AG09309 (cell line): Measurements from ENCODE around the gene SYCE3.

Experiments
- DNase-seq: peaks from one replicate; pipeline ENCODE4 v3.0.0-alpha.2; 2010; ENCODE audit warnings: low read depth
- H3K4me3 ChIP-seq: 2 replicates; pipeline ENCODE4 v1.5.1; 2011; ENCODE audit warnings: mild to moderate bottlenecking, low read depth, low read length, moderate library complexity; ENCODE audit not compliant: control insufficient read depth
- CTCF ChIP-seq: IDR thresholded peaks from 2 replicates; pipeline ENCODE4 v1.5.1; 2011; ENCODE audit warnings: mild to moderate bottlenecking, low read depth, low read length, inconsistent platforms; ENCODE audit not compliant: insufficient read depth, control insufficient read depth; ENCODE audit errors: missing control alignments

The SYCE3 gene

GRCh38 chr22:50526834-50527801, 35.6 kb downstream of the SYCE3 start:
- no peak for TF ChIP-seq CTCF
- DNase-seq: no peak

GRCh38 chr22:50526108-50526833, 36.4 kb downstream of the SYCE3 start:
- peak; percentile 41 for TF ChIP-seq CTCF
- peak overlapping the region; percentile 62 for H3K4me3 ChIP-seq

More at GRCh38 chr22:50526834-50527801, 35.6 kb downstream of the SYCE3 start:
- peak overlapping the region; percentile 62 for H3K4me3 ChIP-seq

GRCh38 chr22:50525858-50526107, 36.9 kb downstream of the SYCE3 start:
- TF ChIP-seq CTCF: no peak
- no peak for DNase-seq
- H3K4me3 ChIP-seq: peak overlapping the region; percentile 62

More at GRCh38 chr22:50526108-50526833, 36.4 kb downstream of the SYCE3 start:
- DNase-seq: no peak

- DNase-seq: peak; percentile 85
- H3K4me3 ChIP-seq: peak within 1 kb of the TSS; percentile 90
- TF ChIP-seq CTCF: peak; percentile 45
These were observed 37.4 kb downstream of the SYCE3 start, which contains the start of gene SCO2 for GRCh38 chr22:50525104-50525857. Gene SCO2, minus strand, starts transcription at chr22:50525598. Its CDS starts 1,187 bp downstream, at chr22:50524411.

GRCh38 chr22:50524676-50525103, 38.0 kb downstream of the SYCE3 start:
- TF ChIP-seq CTCF: no peak
- H3K4me3 ChIP-seq: peak overlapping the region; percentile 90
- DNase-seq: no peak
